Endothelial cell of umbilical vein (primary cell): ENCODE results near the gene DGKD. TPM values are rescaled to one million over a fixed set of nuclear protein-coding genes. Genes with fewer than 3 reads are reported as not detected.

Source experiments
- BruUV-seq: library from RNA; stranded (reverse); fragments of 400-500 nt; replicated peaks from 2 replicates; lab custom pipeline; 2021; lab: Mats Ljungman, UMichigan
- CTCF ChIA-PET: fragments of 300-600, 350-600 bp; sonication (Branson Sonifier 250); formaldehyde crosslinking; loops from one replicate; lab custom pipeline; 2021; ENCODE audit warnings: antibody characterized with exemption, inconsistent platforms; lab: Charles Lee
- POLR2A ChIA-PET: fragments of 300-600, 350-600 bp; sonication (Branson Sonifier 250); formaldehyde crosslinking; loops from one replicate; lab custom pipeline; 2021; ENCODE audit warnings: antibody characterized with exemption, inconsistent platforms; lab: Charles Lee
- DNase-seq: peaks from one replicate; pipeline ENCODE4 v3.0.0-alpha.2; 2011; ENCODE audit warnings: low read depth, low spot score
- FAIRE-seq: peaks from 2 replicates; lab custom pipeline; 2011; peaks lifted over from hg19 to GRCh38; lab: Jason Lieb, UNC
- H2AFZ ChIP-seq: 2 replicates; pipeline ENCODE4 v1.6.0; 2012; ENCODE audit warnings: low read depth, low read length, control low read depth, inconsistent platforms
- H3K27ac ChIP-seq: 2 replicates; pipeline ENCODE4 v1.5.1; 2011; ENCODE audit warnings: low read depth, mild to moderate bottlenecking, control low read depth, low read length, moderate library complexity; ENCODE audit not compliant: insufficient read depth
- H3K27me3 ChIP-seq, 2 experiments: 2 replicates each; pipeline versions ENCODE4 v1.6.0 to v1.6.1; 2011; ENCODE audit warnings: low read length in 2 of 2, mixed read lengths in 1 of 2; ENCODE audit not compliant: control insufficient read depth in 2 of 2, insufficient read depth in 2 of 2
- H3K36me3 ChIP-seq, 2 experiments: 2 replicates in 1 of 2; 3 replicates in 1 of 2; pipeline ENCODE4 v1.5.1; 2011; ENCODE audit warnings: low read length in 2 of 2, mild to moderate bottlenecking in 1 of 2, moderate library complexity in 1 of 2; ENCODE audit not compliant: control insufficient read depth in 2 of 2, insufficient read depth in 2 of 2; ENCODE audit errors: extremely low read depth in 1 of 2
- H3K4me1 ChIP-seq: 3 replicates; pipeline ENCODE4 v1.5.1; 2011; ENCODE audit warnings: mild to moderate bottlenecking, low read length; ENCODE audit not compliant: control insufficient read depth, insufficient read depth; ENCODE audit errors: extremely low read depth
- H3K4me2 ChIP-seq: 2 replicates; pipeline ENCODE4 v1.6.1; 2011; ENCODE audit warnings: low read length, control low read depth, mixed read lengths; ENCODE audit not compliant: insufficient read depth
- H3K4me3 ChIP-seq, 3 experiments: fragments of 200-600 bp in 1 of 3; sonication (generic), shearing (Covaris generic) in 1 of 3; replicated peaks in 1 of 3; 2 replicates each; pipeline ENCODE4 v1.5.1; 2011 to 2016; ENCODE audit warnings: control low read depth in 3 of 3, low read length in 3 of 3, mild to moderate bottlenecking in 2 of 3, inconsistent platforms in 1 of 3, low read depth in 1 of 3, moderate library complexity in 1 of 3; ENCODE audit not compliant: insufficient read depth in 1 of 3
- H3K79me2 ChIP-seq: 2 replicates; pipeline ENCODE4 v1.6.0; 2012; ENCODE audit warnings: low read length, inconsistent platforms; ENCODE audit not compliant: control insufficient read depth, insufficient read depth
- H3K9ac ChIP-seq: replicated peaks from 2 replicates; pipeline ENCODE3; 2011; ENCODE audit warnings: low read length, control low read depth; ENCODE audit not compliant: insufficient read depth; ENCODE audit errors: extremely low read depth
- H3K9me1 ChIP-seq: replicated peaks from 3 replicates; pipeline ENCODE4 v1.6.0; 2011; ENCODE audit warnings: mild to moderate bottlenecking, low read length; ENCODE audit not compliant: control insufficient read depth, insufficient read depth; ENCODE audit errors: extremely low read depth
- H3K9me3 ChIP-seq: replicated peaks from 2 replicates; pipeline ENCODE4 v1.5.1; 2012; ENCODE audit warnings: low read length, inconsistent platforms; ENCODE audit not compliant: control insufficient read depth, insufficient read depth
- H4K20me1 ChIP-seq: replicated peaks from 2 replicates; pipeline ENCODE3; 2011; ENCODE audit warnings: mild to moderate bottlenecking, low read length; ENCODE audit not compliant: control insufficient read depth, insufficient read depth; ENCODE audit errors: extremely low read depth
- CTCF ChIP-seq, 2 donors: IDR thresholded peaks; 1 replicate in 1 of 2; 2 replicates in 1 of 2; pipeline ENCODE4 v1.5.1; 2011; ENCODE audit warnings: low read length in 2 of 2, mild to moderate bottlenecking in 2 of 2, moderate library complexity in 2 of 2, control low read depth in 1 of 2, inconsistent platforms in 1 of 2, low read depth in 1 of 2; ENCODE audit not compliant: insufficient read depth in 1 of 2; ENCODE audit errors: extremely low read depth in 1 of 2
- EZH2 ChIP-seq: IDR thresholded peaks from 2 replicates; pipeline ENCODE4 v1.6.1; 2012; ENCODE audit warnings: borderline replicate concordance, low read depth, mild to moderate bottlenecking, moderate library complexity, low read length, inconsistent platforms; ENCODE audit not compliant: severe bottlenecking
- FOS ChIP-seq: IDR thresholded peaks from 2 replicates; pipeline ENCODE4 v1.6.1; 2011; ENCODE audit warnings: mild to moderate bottlenecking, low read length, moderate library complexity, borderline replicate concordance; ENCODE audit not compliant: insufficient read depth
- GATA2 ChIP-seq: IDR thresholded peaks from 2 replicates; pipeline ENCODE4 v1.7.0; 2011; ENCODE audit warnings: low read depth, mild to moderate bottlenecking, moderate library complexity, mixed read lengths, low read length; ENCODE audit not compliant: insufficient read length, insufficient read depth
- JUN ChIP-seq: IDR thresholded peaks from 2 replicates; pipeline ENCODE4 v1.6.1; 2011; ENCODE audit warnings: borderline replicate concordance, low read depth; ENCODE audit not compliant: insufficient read length, insufficient read depth
- MAX ChIP-seq: IDR thresholded peaks from 2 replicates; pipeline ENCODE4 v1.6.1; 2011; ENCODE audit not compliant: insufficient read depth, insufficient read length
- MYC ChIP-seq: IDR thresholded peaks from one replicate; pipeline ENCODE4 v1.6.1; 2011; ENCODE audit warnings: mild to moderate bottlenecking, low read depth, low read length
- POLR2A ChIP-seq: IDR thresholded peaks from 2 replicates; pipeline ENCODE4 v1.6.1; 2012; ENCODE audit warnings: low read depth, mild to moderate bottlenecking, control low read depth, low read length
- POLR2AphosphoS5 ChIP-seq: IDR thresholded peaks from 2 replicates; pipeline ENCODE4 v1.6.1; 2012; ENCODE audit warnings: low read depth, mild to moderate bottlenecking, control low read depth, low read length, moderate library complexity; ENCODE audit not compliant: insufficient read depth
- dilution Hi-C: fragments of 300-500 bp; cut with MboI; formaldehyde crosslinking; loops from one replicate; pipeline ENCODE4 v1.15.0; 2019; ENCODE audit warnings: low sequenced_read_pairs; ENCODE audit not compliant: extremely low pct_ligation_motif_present
- intact Hi-C: fragments of 100-400 bp; cut with micrococcal nuclease; formaldehyde crosslinking; loops from one replicate; pipeline ENCODE4 v1.10.0; 2022
- polyA plus RNA-seq, 4 experiments: library from polyadenylated mRNA; depleted of rRNA in 3 of 4; stranded (reverse) in 3 of 4; unstranded in 1 of 4; fragments of >200 nt; gene quantifications; 2 replicates each; pipeline versions ENCODE4 v1.2.1 to v1.2.3, GENCODE V29; 2011 to 2012; ENCODE audit warnings: missing spikeins in 1 of 4
- total RNA-seq: library from RNA; stranded (reverse); gene quantifications from 2 replicates; pipeline ENCODE4 v1.2.3, GENCODE V29; 2021

Gene DGKD
- total and polyA plus RNA-seq, 2 donors (not counting 3 experiments of a cell fraction or from before 2014, with no cell fraction given): 10.8 to 36.6 TPM

GRCh38 chr2:233443511-233444183 is 89.4 kb downstream of the DGKD start:
- TF ChIP-seq MYC (no peak), POLR2A (no peak), CTCF (IDR thresholded peaks at IDR 0.05; ENCODE audit: extremely low read depth in 1 of 2, insufficient read depth in 1 of 2, low read depth in 1 of 2, low read length in 2 of 2) (peak; percentile 75 to 86), MAX (no peak)
- ChIA-PET POLR2A (no interaction called here), CTCF (interaction anchor here (0.6 to 6.3 kb wide), 48 partner anchors 8 to 686 kb away, joined by 3 to 191 read pairs (median 4); partner anchors contain the start of genes DGKD and UGT1A5)
- no peaks in the 10 kb centered on the region for H3K9me3 ChIP-seq
- BruUV-seq: no TSS peak
- no peaks in the 10 kb centered on the region for H3K79me2 ChIP-seq
- H3K4me2 ChIP-seq: no peak overlapping the region
- intact Hi-C loops (loop anchor here (1.0 to 10.0 kb wide), 5 partner anchors 24 to 836 kb away; no protein-coding TSS in a partner anchor), dilution Hi-C loops (no loop called here)
- DNase-seq (peak; percentile 82), FAIRE-seq (peak; percentile 84)
- peaks cover 0 to 12% of the 10 kb centered on the region in 2 experiments for H3K36me3 ChIP-seq
- H3K4me1 ChIP-seq: no peaks in the 10 kb centered on the region
- no peaks in the 10 kb centered on the region for H3K9me1 ChIP-seq
- no peak overlapping the region for H3K9ac ChIP-seq
- H3K27ac ChIP-seq: no peak overlapping the region
- H4K20me1 ChIP-seq: no peaks in the 10 kb centered on the region
- no peaks in the 10 kb centered on the region for H3K27me3 ChIP-seq
- H3K4me3 ChIP-seq: no peak overlapping the region
- H2AFZ ChIP-seq: no peak overlapping the region

GRCh38 chr2:233444501-233444900 is 90.2 kb downstream of the DGKD start:
- Histone ChIP-seq H3K27me3 (no peaks in the 10 kb centered on the region), H3K36me3 (peaks cover 0 to 10% of the 10 kb centered on the region in 2 experiments)
- dilution Hi-C loops: no loop called here

More at GRCh38 chr2:233444501-233444900, 90.2 kb downstream of the DGKD start:
- no peaks in the 10 kb centered on the region for H3K9me3 ChIP-seq
- no peak overlapping the region for H3K9ac ChIP-seq
- no peaks in the 10 kb centered on the region for H3K4me1 ChIP-seq
- no peaks in the 10 kb centered on the region for H3K79me2 ChIP-seq
- H3K27ac ChIP-seq: no peak overlapping the region
- TF ChIP-seq FOS: no peak
- TF ChIP-seq MYC: no peak
- no peak for TF ChIP-seq POLR2AphosphoS5
- no peak for TF ChIP-seq GATA2
- no peak for TF ChIP-seq POLR2A
- TF ChIP-seq MAX: no peak
- TF ChIP-seq CTCF (IDR thresholded peaks at IDR 0.05; ENCODE audit: extremely low read depth in 1 of 2, insufficient read depth in 1 of 2, low read depth in 1 of 2, low read length in 2 of 2): no peak
- TF ChIP-seq JUN: no peak
- TF ChIP-seq EZH2: no peak
- intact Hi-C loops: loop anchor here (5.0 to 10.0 kb wide), 2 partner anchors 590 to 837 kb away; no protein-coding TSS in a partner anchor
- ChIA-PET CTCF (interaction anchor here (0.7 to 6.3 kb wide), 11 partner anchors 9 to 388 kb away, joined by 3 to 191 read pairs (median 10); partner anchors contain the start of genes DGKD and UGT1A5), POLR2A (no interaction called here)
- no peak overlapping the region for H2AFZ ChIP-seq
- no peaks in the 10 kb centered on the region for H4K20me1 ChIP-seq
- FAIRE-seq (no peak), DNase-seq (no peak)
- H3K4me3 ChIP-seq: no peak overlapping the region
- no TSS peak for BruUV-seq
- no peak overlapping the region for H3K4me2 ChIP-seq
- no peaks in the 10 kb centered on the region for H3K9me1 ChIP-seq
